Stimulated activated effector memory CD8-positive, alpha-beta T cell treated with anti-CD3 and anti-CD28 coated beads, Interleukin-12 subunit alpha, Interleukin-12 subunit beta, amount 100 ng/mL, for 72 hours (primary cell): Measurements from ENCODE around the gene LCORL.

Experiments used
- ATAC-seq: fragments of 150-1000 bp; cut with Tn5 transposase; 2 replicates; pipeline ENCODE4 v1.10.0; 2021
- DNase-seq, 2 donors: peaks; one replicate each; pipeline ENCODE4 v3.0.0; 2021 to 2022; ENCODE audit warnings: low spot score in 2 of 2
- H3K27ac Mint-ChIP-seq: one replicate; pipeline ENCODE4 v1.8.0; 2022; ENCODE audit warnings: mild to moderate bottlenecking, mixed read lengths
- H3K36me3 Mint-ChIP-seq: one replicate; pipeline ENCODE4 v1.8.0; 2022; ENCODE audit warnings: mild to moderate bottlenecking, mixed read lengths
- H3K4me1 Mint-ChIP-seq: one replicate; pipeline ENCODE4 v1.8.0; 2022; ENCODE audit warnings: mixed read lengths
- H3K4me3 Mint-ChIP-seq: one replicate; pipeline ENCODE4 v1.8.0; 2022; ENCODE audit warnings: mild to moderate bottlenecking, mixed read lengths
- H3K9me3 Mint-ChIP-seq: one replicate; pipeline ENCODE4 v1.8.0; 2022; ENCODE audit warnings: mixed read lengths

LCORL gene

DNA sequence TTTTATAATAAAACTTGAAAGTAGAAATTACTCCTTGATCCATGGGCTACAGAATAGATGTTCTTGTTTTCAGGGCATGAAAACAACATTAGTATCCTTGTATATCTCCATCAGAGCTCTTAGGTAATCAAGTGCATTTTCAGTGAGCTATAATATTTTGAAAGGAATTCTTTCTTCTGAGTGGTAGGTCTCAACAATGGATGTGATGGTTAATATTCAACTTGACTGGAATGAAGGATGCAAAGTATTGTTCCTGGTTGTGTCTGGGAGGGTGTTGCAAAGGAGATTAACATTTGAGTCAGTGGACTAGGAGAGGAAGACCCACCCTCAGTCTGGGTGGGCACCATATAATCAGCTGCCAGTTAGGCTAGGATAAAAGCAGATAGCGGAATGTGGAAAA is 100.1 kb downstream of the LCORL start:
- ATAC-seq (no peak), DNase-seq (no peak)
- H3K27ac Mint-ChIP-seq = no peak overlapping the region
- no peaks in the 10 kb centered on the region for H3K36me3 Mint-ChIP-seq
- H3K4me3 Mint-ChIP-seq = no peak overlapping the region
- peaks cover 5% of the 10 kb centered on the region for H3K4me1 Mint-ChIP-seq
- no peaks in the 10 kb centered on the region for H3K9me3 Mint-ChIP-seq

DNA sequence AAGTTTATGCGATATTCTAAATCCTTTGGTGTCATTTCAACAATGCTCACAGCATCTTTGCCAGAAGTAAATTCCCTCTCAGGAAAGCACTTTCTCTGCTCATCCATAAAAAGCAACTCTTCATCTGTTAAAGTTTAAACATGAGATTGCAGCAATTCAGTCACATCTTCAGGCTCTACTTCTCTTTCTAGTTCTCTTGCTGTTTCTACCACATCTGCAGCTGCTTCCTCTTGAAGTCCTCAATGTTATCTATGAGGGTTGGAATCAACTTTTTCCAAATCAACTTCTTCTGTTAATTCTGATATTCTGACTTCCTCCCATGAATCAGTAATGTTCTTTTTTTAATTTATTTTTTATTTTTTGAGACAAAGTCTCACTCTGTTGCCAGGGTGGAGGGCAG is 100.9 kb downstream of the LCORL start:
- Mint-ChIP-seq H3K4me3 (no peak overlapping the region), H3K27ac (no peak overlapping the region), H3K4me1 (peaks cover 10% of the 10 kb centered on the region), H3K36me3 (no peaks in the 10 kb centered on the region), H3K9me3 (no peaks in the 10 kb centered on the region)
- ATAC-seq (no peak), DNase-seq (no peak)

DNA sequence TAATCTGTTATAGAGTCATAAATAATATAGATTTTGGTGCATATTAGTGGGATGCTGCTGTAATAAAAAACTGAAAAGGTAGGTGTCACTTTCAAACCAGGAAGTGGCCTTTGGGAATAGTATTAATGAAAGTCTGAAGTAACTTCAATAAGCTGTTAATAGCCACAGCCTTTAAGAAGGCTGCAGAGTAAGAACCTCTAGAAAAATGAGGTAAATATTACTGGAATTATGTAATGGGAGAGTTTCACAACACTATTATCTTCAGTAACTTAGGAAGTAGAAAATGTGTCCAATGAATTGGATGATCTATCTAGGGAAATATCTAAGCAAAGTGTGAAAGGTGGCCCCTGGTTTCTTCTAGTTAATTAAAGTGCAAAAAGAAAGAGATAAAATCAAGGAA is 106.1 kb downstream of the LCORL start:
- no peak overlapping the region for H3K27ac Mint-ChIP-seq
- DNase-seq (no peak), ATAC-seq (no peak)
- no peak overlapping the region for H3K4me3 Mint-ChIP-seq
- no peaks in the 10 kb centered on the region for H3K9me3 Mint-ChIP-seq
- peaks cover 5% of the 10 kb centered on the region for H3K4me1 Mint-ChIP-seq
- peaks cover 12% of the 10 kb centered on the region for H3K36me3 Mint-ChIP-seq

DNA sequence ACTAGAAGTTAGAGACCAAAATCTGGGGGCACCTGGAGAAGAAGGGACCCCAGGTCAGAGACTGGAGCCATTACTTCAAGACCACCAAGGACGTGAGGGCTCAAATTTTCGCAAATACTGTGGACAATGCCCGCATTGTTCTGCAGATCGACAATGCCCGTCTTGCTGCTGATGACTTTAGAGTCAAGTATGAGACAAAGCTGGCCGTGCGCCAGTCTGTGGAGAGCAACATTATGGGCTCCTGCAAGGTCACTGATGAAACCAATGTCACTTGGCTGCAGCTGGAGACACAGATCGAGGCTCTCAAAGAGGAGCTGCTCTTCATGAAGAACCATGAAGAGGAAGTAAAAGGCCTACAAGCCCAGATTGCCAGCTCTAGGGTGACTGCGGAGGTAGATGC is 109.5 kb downstream of the LCORL start:
- no peak for DNase-seq
- ATAC-seq = no peak
- peaks cover 5% of the 10 kb centered on the region for H3K4me1 Mint-ChIP-seq
- no peak overlapping the region for H3K27ac Mint-ChIP-seq
- H3K9me3 Mint-ChIP-seq = no peaks in the 10 kb centered on the region
- peaks cover 12% of the 10 kb centered on the region for H3K36me3 Mint-ChIP-seq
- H3K4me3 Mint-ChIP-seq = no peak overlapping the region

DNA sequence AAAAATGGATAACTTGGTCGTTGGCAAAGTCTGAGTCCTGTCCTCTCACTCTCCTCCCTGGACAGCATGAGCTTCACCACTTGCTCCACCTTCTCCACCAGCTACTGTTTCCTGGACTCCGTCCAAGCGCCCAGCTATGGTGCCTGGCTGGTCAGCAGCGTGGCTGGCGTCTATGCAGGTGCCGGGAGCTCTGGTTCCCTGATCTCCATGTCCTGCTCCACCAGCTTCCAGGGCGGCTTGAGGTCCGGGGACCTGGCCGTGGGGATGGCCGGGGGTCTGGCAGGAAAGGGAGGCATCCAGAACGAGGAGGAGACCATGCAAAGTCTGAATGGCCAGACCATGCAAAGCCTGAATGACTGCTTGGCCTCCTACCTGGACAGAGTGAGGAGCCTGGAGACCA is 109.9 kb downstream of the LCORL start:
- peaks cover 12% of the 10 kb centered on the region for H3K36me3 Mint-ChIP-seq
- no peak overlapping the region for H3K4me3 Mint-ChIP-seq
- DNase-seq (no peak), ATAC-seq (no peak)
- H3K27ac Mint-ChIP-seq = no peak overlapping the region
- peaks cover 5% of the 10 kb centered on the region for H3K4me1 Mint-ChIP-seq
- H3K9me3 Mint-ChIP-seq = no peaks in the 10 kb centered on the region

DNA sequence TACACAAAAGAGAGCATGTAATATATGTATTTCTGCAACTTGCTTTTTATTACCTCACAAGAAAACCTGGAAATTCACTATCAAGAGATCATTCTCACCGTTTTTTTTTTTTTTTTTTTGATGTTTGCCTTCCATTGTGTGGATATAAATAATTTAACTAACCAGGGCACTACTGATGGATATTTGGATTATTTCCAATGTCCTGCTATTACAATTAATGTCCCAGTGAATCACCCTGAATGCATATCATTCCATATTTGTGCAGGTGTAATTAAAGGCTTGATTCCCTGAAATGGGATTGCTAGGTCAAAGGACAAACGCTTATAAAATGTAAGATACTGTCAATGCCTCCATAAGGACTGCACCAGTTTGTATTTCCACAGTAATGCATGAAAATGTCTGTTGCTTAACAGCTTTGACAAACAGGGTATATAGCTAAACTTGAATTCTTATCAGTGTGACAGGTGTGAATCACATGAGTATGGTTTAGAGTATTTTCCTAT is 123.0 kb downstream of the LCORL start:
- DNase-seq (no peak), ATAC-seq (no peak)
- H3K9me3 Mint-ChIP-seq = no peaks in the 10 kb centered on the region
- no peak overlapping the region for H3K4me3 Mint-ChIP-seq
- H3K27ac Mint-ChIP-seq = no peak overlapping the region
- H3K36me3 Mint-ChIP-seq = peaks cover 9% of the 10 kb centered on the region
- no peaks in the 10 kb centered on the region for H3K4me1 Mint-ChIP-seq

DNA sequence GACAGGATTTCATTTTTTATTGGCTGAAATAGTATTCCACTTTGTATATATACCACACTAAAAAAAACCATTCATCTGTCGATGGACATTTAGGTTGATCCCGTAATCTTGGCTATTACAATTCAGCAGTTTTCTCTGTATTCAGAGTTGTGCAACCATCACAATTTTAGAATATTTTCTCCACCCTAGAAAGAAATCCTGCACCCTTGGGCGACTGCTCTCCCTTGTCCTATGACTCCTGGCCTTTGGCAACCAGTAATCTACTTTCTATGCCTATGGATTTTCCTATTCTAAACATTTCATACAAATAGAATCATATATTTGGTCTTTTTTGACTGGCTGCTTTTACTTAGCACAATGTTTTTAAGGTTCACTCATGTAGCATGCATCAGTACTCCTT is 126.1 kb downstream of the LCORL start:
- no peak for ATAC-seq
- Mint-ChIP-seq H3K36me3 (no peaks in the 10 kb centered on the region), H3K4me3 (no peak overlapping the region), H3K27ac (no peak overlapping the region), H3K4me1 (no peaks in the 10 kb centered on the region), H3K9me3 (no peaks in the 10 kb centered on the region)
- no peak for DNase-seq

DNA sequence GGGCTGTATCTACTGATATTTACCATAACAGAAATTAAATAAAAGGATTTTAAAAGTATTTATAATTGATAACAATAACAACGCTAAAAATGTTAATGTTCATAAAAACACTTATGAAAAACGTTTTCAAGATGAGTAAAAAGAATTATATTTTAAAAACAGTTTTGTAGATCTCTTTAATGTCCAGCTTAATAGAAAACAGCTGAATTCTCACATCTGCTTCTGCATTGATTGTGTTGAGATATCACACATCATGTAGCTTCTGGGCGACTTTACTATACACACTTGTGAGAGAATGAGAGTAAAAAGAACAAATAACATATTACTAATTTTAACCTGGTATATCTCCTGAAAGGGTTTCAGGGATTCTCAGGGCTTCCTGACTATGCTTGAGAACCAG is 127.1 kb downstream of the LCORL start:
- DNase-seq (no peak), ATAC-seq (no peak)
- H3K27ac Mint-ChIP-seq = no peak overlapping the region
- no peak overlapping the region for H3K4me3 Mint-ChIP-seq
- no peaks in the 10 kb centered on the region for H3K9me3 Mint-ChIP-seq
- no peaks in the 10 kb centered on the region for H3K36me3 Mint-ChIP-seq
- no peaks in the 10 kb centered on the region for H3K4me1 Mint-ChIP-seq

DNA sequence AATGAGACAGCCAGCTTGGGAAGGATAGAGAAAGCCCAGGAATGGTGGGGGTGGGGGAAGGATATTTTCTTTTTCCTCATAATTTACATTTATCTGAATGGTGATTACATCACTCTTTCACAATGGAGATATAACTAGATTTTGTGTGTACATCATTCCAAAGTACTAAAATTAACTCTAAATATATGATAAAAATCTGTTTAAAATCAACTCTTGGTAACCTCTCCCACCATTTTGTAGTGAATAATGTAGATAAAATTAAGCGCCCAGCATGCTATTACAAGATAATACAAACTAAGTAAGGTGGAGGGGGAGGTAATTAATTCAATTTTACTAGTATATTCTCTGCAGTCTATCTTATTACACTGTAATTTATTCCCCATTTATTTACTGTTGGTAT is 131.9 kb downstream of the LCORL start:
- H3K9me3 Mint-ChIP-seq = no peaks in the 10 kb centered on the region
- no peaks in the 10 kb centered on the region for H3K4me1 Mint-ChIP-seq
- H3K36me3 Mint-ChIP-seq = no peaks in the 10 kb centered on the region
- H3K27ac Mint-ChIP-seq = no peak overlapping the region
- H3K4me3 Mint-ChIP-seq = no peak overlapping the region
- ATAC-seq = no peak
- no peak for DNase-seq

DNA sequence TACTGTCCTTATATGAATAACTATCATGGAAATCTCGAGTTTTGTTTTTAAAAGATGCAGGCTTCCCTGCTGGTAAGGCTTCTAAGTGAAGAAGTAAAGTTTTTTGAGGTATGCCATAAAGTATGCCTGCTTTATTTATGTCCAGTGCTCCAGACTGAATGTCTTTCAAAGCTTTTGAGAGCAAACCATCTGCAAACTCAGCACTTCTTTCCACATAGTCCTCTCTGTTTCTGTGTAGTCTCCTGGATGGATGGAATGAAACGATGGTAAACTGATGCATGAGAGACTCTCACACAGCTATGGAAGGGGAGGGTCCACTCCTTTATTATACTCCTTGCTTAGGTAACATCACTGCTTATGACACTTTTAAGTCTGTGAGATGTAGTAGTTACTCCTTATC is 137.0 kb downstream of the LCORL start:
- ATAC-seq = no peak
- no peak for DNase-seq
- Mint-ChIP-seq H3K4me3 (no peak overlapping the region), H3K27ac (no peak overlapping the region), H3K36me3 (no peaks in the 10 kb centered on the region), H3K9me3 (no peaks in the 10 kb centered on the region), H3K4me1 (no peaks in the 10 kb centered on the region)

DNA sequence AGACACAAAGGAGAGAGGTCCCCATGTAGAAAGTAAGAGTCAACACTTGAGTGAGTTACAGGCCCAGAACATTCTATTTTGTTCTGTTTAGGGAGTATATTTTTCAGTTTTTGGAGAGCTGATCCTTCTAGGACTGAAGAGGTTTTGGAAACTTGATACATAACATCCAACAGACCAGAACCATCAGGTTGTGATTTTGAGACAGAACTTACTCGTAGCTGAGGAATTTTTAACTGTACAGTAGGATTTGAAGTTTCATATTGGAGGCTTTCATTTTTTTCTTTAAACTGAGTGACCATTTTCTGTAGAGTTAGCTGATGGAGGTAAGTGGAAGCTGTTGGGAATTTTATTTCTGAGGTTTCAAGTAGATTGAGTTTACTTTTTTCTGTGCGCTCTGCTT is 137.5 kb downstream of the LCORL start:
- no peaks in the 10 kb centered on the region for H3K9me3 Mint-ChIP-seq
- no peaks in the 10 kb centered on the region for H3K36me3 Mint-ChIP-seq
- no peak overlapping the region for H3K27ac Mint-ChIP-seq
- no peak overlapping the region for H3K4me3 Mint-ChIP-seq
- ATAC-seq (no peak), DNase-seq (no peak)
- no peaks in the 10 kb centered on the region for H3K4me1 Mint-ChIP-seq

DNA sequence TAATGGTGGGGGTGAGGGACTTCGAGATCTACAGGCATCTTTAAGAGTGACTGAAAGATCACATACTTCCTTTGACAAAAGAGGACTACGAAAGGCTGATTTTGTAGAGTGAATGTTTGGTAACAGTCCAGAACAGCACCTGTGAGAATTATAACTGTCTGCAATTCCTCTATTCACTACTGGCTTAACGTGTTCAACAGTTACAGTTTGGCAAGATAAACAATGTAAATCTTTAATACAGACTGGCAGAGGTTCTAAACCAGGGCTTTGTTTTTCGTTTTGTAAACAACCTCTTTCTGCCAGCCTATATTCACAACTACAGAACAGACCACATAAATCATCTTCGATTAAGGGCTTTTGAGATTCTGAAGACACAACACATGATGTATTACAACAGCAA is 143.9 kb downstream of the LCORL start:
- Mint-ChIP-seq H3K36me3 (no peaks in the 10 kb centered on the region), H3K9me3 (peaks cover 3% of the 10 kb centered on the region), H3K27ac (no peak overlapping the region), H3K4me1 (no peaks in the 10 kb centered on the region), H3K4me3 (no peak overlapping the region)
- ATAC-seq (no peak), DNase-seq (no peak)

DNA sequence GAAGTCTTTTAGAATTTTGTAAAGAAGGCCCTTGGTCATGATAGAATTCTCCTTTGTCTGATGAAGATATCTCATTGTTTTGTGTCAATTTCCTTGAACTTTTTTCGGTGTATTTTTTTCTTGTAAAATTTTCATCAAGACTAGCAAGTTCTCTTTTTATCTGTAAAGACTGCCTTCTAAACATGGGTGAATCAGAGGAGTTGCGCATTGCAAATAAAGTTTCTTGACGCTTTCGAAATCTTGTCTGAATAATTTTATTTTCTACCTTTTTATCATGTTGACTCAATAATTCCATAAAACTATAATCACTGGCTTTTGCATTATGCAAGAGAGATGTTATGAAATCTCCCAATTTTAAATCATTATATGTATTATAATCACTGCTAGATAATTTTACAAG is 144.6 kb downstream of the LCORL start:
- ATAC-seq = no peak
- no peak for DNase-seq
- Mint-ChIP-seq H3K4me3 (no peak overlapping the region), H3K4me1 (no peaks in the 10 kb centered on the region), H3K27ac (no peak overlapping the region), H3K9me3 (peaks cover 3% of the 10 kb centered on the region), H3K36me3 (no peaks in the 10 kb centered on the region)

DNA sequence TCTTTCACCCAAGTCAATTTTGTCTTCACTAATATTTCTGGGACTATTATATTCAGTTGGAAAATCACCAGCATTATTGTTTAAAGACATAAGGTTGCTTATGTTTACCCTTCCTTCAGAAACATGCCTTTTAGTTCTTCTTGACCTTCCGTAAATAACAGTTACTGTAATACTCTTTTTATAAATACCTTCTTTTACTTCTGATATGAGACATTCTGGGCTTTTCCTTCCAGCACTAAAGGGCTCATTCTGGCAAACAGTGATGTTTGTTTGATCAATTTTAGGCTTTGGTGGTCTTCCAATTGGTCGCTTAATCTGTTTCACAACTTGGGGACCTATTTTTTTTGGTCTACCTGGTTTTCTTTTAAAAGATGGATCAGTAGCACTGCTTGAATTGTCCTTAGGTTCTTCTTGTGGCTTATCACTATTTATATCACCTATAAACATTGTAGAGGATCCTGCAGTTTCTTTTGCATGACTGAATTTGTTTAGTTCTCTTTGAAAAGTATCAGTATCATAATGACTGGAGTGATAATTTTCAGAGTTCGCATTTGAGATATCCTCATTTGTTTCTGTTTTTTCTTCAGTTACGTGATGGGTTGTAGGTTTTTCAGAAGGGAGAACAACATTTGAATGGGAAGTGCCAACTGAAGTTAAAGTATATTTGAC is 146.0 kb downstream of the LCORL start:
- H3K4me3 Mint-ChIP-seq = no peak overlapping the region
- H3K36me3 Mint-ChIP-seq = no peaks in the 10 kb centered on the region
- DNase-seq (no peak), ATAC-seq (peak; percentile 51)
- H3K4me1 Mint-ChIP-seq = no peaks in the 10 kb centered on the region
- peaks cover 3% of the 10 kb centered on the region for H3K9me3 Mint-ChIP-seq
- H3K27ac Mint-ChIP-seq = no peak overlapping the region

DNA sequence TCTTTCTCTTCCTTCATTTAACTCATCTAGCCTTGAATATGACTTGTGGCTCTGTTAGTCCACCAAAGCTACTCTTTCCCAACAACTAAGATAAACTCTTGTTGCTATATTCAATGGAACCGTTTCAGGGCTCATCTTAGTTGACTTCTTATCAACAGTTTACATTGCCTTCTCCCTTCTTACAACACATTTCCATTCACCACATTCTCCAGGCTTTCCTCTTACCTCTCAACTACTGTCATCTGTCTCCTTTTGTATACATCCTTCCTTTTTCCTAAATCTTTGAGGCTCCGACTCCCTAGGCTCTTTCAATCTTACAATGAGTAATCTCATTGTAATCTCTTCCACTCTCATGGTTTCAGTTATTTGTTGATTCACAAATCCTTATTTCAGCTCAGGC is 152.2 kb downstream of the LCORL start:
- H3K4me3 Mint-ChIP-seq = no peak overlapping the region
- no peak overlapping the region for H3K27ac Mint-ChIP-seq
- ATAC-seq (no peak), DNase-seq (no peak)
- H3K4me1 Mint-ChIP-seq = no peaks in the 10 kb centered on the region
- no peaks in the 10 kb centered on the region for H3K9me3 Mint-ChIP-seq
- H3K36me3 Mint-ChIP-seq = no peaks in the 10 kb centered on the region

DNA sequence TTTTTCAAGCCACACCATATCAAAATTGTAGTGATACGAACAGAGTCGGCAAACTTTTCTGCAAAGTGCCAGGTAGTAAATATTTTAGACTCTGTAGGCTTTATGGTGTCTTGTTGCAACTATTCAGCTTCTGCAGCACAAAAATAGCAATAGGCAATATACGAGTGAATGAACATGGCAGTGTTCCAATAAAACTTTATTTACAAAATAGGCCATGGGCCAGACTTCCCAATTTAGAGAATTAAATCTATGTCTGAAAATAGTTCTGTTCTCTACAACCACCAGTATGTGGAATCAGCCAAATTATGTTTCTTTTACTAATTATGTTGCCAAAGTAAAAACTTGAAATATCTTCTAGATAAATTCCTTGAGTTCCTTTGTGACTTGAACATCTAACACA is 154.3 kb downstream of the LCORL start:
- no peak overlapping the region for H3K4me3 Mint-ChIP-seq
- H3K27ac Mint-ChIP-seq = no peak overlapping the region
- peaks cover 2% of the 10 kb centered on the region for H3K9me3 Mint-ChIP-seq
- no peak for ATAC-seq
- H3K4me1 Mint-ChIP-seq = no peaks in the 10 kb centered on the region
- H3K36me3 Mint-ChIP-seq = no peaks in the 10 kb centered on the region
- DNase-seq = no peak

DNA sequence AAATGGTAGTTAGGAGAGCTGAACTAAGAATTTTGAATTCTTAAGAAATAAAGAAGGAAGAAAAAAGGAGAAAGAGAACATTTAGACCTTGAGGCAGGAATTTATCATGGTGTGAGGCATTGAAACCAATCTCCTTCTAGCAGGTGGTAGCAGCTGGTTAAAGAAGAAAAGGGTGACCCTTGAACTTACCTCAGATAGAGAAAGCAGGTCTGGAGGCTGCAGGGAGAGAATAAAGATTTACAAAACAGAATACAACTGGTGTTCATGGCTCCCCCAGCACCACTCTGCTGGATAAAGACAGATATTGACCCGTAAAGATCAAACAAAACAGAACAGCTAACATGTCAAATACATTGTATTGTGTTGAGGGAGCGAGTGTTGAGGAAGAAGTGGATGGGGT is 154.7 kb downstream of the LCORL start:
- no peak overlapping the region for H3K4me3 Mint-ChIP-seq
- ATAC-seq = no peak
- H3K4me1 Mint-ChIP-seq = no peaks in the 10 kb centered on the region
- H3K36me3 Mint-ChIP-seq = no peaks in the 10 kb centered on the region
- no peak for DNase-seq
- H3K9me3 Mint-ChIP-seq = peaks cover 5% of the 10 kb centered on the region
- H3K27ac Mint-ChIP-seq = no peak overlapping the region
